Loucy (cell line): ENCODE results near the gene SLC9A3.

Source experiments
- H2AFZ ChIP-seq: fragments of 200-600 bp; sonication (generic); 2 replicates; pipeline ENCODE4 v1.6.0; 2016; ENCODE audit warnings: antibody characterized with exemption, mild to moderate bottlenecking, low read length, moderate library complexity
- H3F3A ChIP-seq: fragments of 200-600 bp; 2 replicates; pipeline ENCODE4 v1.6.0; 2016; ENCODE audit warnings: antibody characterized with exemption, low read depth, mild to moderate bottlenecking
- H3K27me3 ChIP-seq: fragments of 200-600 bp; sonication (generic); 2 replicates; pipeline ENCODE4 v1.6.1; 2014; ENCODE audit warnings: low read length, mild to moderate bottlenecking; ENCODE audit not compliant: insufficient read depth, poor library complexity, severe bottlenecking
- H3K36me3 ChIP-seq: fragments of 200-600 bp; sonication (generic); 2 replicates; pipeline ENCODE4 v1.6.1; 2016; ENCODE audit warnings: low read length; ENCODE audit not compliant: insufficient read depth
- H3K4me1 ChIP-seq: fragments of 200-600 bp; sonication (generic); 2 replicates; pipeline ENCODE4 v1.5.1; 2014; ENCODE audit warnings: low read length, mild to moderate bottlenecking; ENCODE audit not compliant: insufficient read depth, poor library complexity, severe bottlenecking
- H3K4me2 ChIP-seq: fragments of 200-600 bp; sonication (generic); 2 replicates; pipeline ENCODE4 v1.6.0; 2014; ENCODE audit warnings: antibody characterized with exemption, low read length, low read depth, mild to moderate bottlenecking; ENCODE audit not compliant: poor library complexity, severe bottlenecking
- H3K4me3 ChIP-seq: fragments of 200-600 bp; sonication (generic); 2 replicates; pipeline ENCODE4 v1.5.1; 2014; ENCODE audit warnings: low read length, mild to moderate bottlenecking, mixed read lengths; ENCODE audit not compliant: poor library complexity, severe bottlenecking
- H3K79me2 ChIP-seq: fragments of 200-600 bp; sonication (generic); 2 replicates; pipeline ENCODE4 v1.6.1; 2014; ENCODE audit warnings: low read length; ENCODE audit not compliant: insufficient read depth
- H3K9ac ChIP-seq: fragments of 200-600 bp; sonication (generic); 2 replicates; pipeline ENCODE4 v1.6.0; 2014; ENCODE audit warnings: mild to moderate bottlenecking, low read depth, low read length, moderate library complexity; ENCODE audit not compliant: poor library complexity, severe bottlenecking
- H3K9me2 ChIP-seq: fragments of 200-600 bp; sonication (generic); replicated peaks from 2 replicates; pipeline ENCODE4 v1.6.1; 2016; ENCODE audit warnings: low read depth, low read length, mixed read lengths
- H3K9me3 ChIP-seq: fragments of 200-600 bp; sonication (generic); 2 replicates; pipeline ENCODE4 v1.6.1; 2014; ENCODE audit warnings: mild to moderate bottlenecking, antibody characterized with exemption, low read length, low read depth; ENCODE audit not compliant: insufficient read depth
- H4K20me1 ChIP-seq: fragments of 200-600 bp; sonication (generic); 2 replicates; pipeline ENCODE4 v1.6.0; 2014; ENCODE audit warnings: antibody characterized with exemption, low read length, mild to moderate bottlenecking; ENCODE audit not compliant: insufficient read depth, poor library complexity, severe bottlenecking
- CTCF ChIP-seq: fragments of 200-600 bp; sonication (generic); conservative IDR thresholded peaks from 2 replicates; pipeline ENCODE4 v1.5.1; 2014; ENCODE audit warnings: mild to moderate bottlenecking, antibody characterized with exemption, low read length
- EZH2phosphoT487 ChIP-seq: fragments of 200-600 bp; IDR thresholded peaks from 2 replicates; pipeline ENCODE4 v1.6.1; 2018; ENCODE audit warnings: antibody characterized with exemption, mild to moderate bottlenecking, moderate library complexity, borderline replicate concordance

The SLC9A3 gene

GRCh38 chr5:541539-542318, 17.5 kb upstream of the SLC9A3 start:
- no peaks in the 10 kb centered on the region for H3K79me2 ChIP-seq
- no peak overlapping the region for H3K4me2 ChIP-seq
- no peak overlapping the region for H3K4me3 ChIP-seq
- TF ChIP-seq CTCF (no peak), EZH2phosphoT487 (no peak)
- peaks cover 22% of the 10 kb centered on the region for H3K4me1 ChIP-seq
- H4K20me1 ChIP-seq, result no peaks in the 10 kb centered on the region
- no peak overlapping the region for H3K9ac ChIP-seq
- H2AFZ ChIP-seq, result no peak overlapping the region
- no peaks in the 10 kb centered on the region for H3K9me3 ChIP-seq
- H3K36me3 ChIP-seq, result no peaks in the 10 kb centered on the region
- H3F3A ChIP-seq, result no peaks in the 10 kb centered on the region
- H3K27me3 ChIP-seq, result no peaks in the 10 kb centered on the region
- no peaks in the 10 kb centered on the region for H3K9me2 ChIP-seq

GRCh38 chr5:540906-541538, 16.8 kb upstream of the SLC9A3 start:
- Histone ChIP-seq H3K9me3 (no peaks in the 10 kb centered on the region), H3K79me2 (no peaks in the 10 kb centered on the region), H3F3A (no peaks in the 10 kb centered on the region), H3K4me1 (peaks cover 22% of the 10 kb centered on the region), H4K20me1 (no peaks in the 10 kb centered on the region), H3K27me3 (no peaks in the 10 kb centered on the region), H3K9me2 (no peaks in the 10 kb centered on the region), H3K9ac (no peak overlapping the region), H2AFZ (no peak overlapping the region), H3K4me3 (no peak overlapping the region), H3K36me3 (no peaks in the 10 kb centered on the region), H3K4me2 (no peak overlapping the region)
- TF ChIP-seq CTCF, result no peak
- TF ChIP-seq EZH2phosphoT487, result no peak

- no peaks in the 10 kb centered on the region for H4K20me1 ChIP-seq
- no peaks in the 10 kb centered on the region for H3K79me2 ChIP-seq
These were observed 16.0 kb upstream of the SLC9A3 start for GRCh38 chr5:540071-540905.

More at GRCh38 chr5:540071-540905, 16.0 kb upstream of the SLC9A3 start:
- H3K36me3 ChIP-seq, result no peaks in the 10 kb centered on the region
- no peak overlapping the region for H2AFZ ChIP-seq
- H3F3A ChIP-seq, result no peaks in the 10 kb centered on the region
- no peaks in the 10 kb centered on the region for H3K27me3 ChIP-seq
- H3K9me2 ChIP-seq, result no peaks in the 10 kb centered on the region
- no peaks in the 10 kb centered on the region for H3K9me3 ChIP-seq
- H3K9ac ChIP-seq, result no peak overlapping the region
- no peak overlapping the region for H3K4me3 ChIP-seq
- H3K4me2 ChIP-seq, result no peak overlapping the region
- TF ChIP-seq EZH2phosphoT487, result no peak
- TF ChIP-seq CTCF, result no peak
- peaks cover 22% of the 10 kb centered on the region for H3K4me1 ChIP-seq
